Spleen (tissue), 11 donors: ENCODE results near the gene HHAT. TPM values are rescaled to one million over a fixed set of nuclear protein-coding genes. Genes with fewer than 3 reads are reported as not detected.

ENCODE experiments used
- DNase-seq: peaks from one replicate; pipeline ENCODE4 v3.0.0-alpha.2; 2020
- H3K27ac ChIP-seq, 8 donors: fragments of 200-600 bp; sonication (generic) in 7 of 8; 1 replicate in 4 of 8; 2 replicates in 4 of 8; pipeline versions ENCODE4 v1.5.0 to v1.8.0; 2016 to 2021; ENCODE audit warnings: inconsistent platforms in 4 of 8, mild to moderate bottlenecking in 4 of 8, moderate library complexity in 1 of 8
- H3K27me3 ChIP-seq, 7 donors: fragments of 200-600 bp; sonication (generic) in 6 of 7; replicated peaks in 1 of 7; 1 replicate in 4 of 7; 2 replicates in 3 of 7; pipeline versions ENCODE4 v1.5.0 to v1.8.0; 2016 to 2021; ENCODE audit warnings: inconsistent platforms in 3 of 7, mild to moderate bottlenecking in 1 of 7
- H3K36me3 ChIP-seq, 6 donors: fragments of 200-600 bp; sonication (generic) in 5 of 6; 1 replicate in 4 of 6; 2 replicates in 2 of 6; pipeline versions ENCODE4 v1.5.0 to v1.8.0; 2016 to 2021; ENCODE audit warnings: inconsistent platforms in 2 of 6
- H3K4me1 ChIP-seq, 6 donors: fragments of 200-600 bp; sonication (generic) in 5 of 6; 1 replicate in 3 of 6; 2 replicates in 3 of 6; pipeline versions ENCODE4 v1.5.0 to v1.8.0; 2016 to 2021; ENCODE audit warnings: inconsistent platforms in 3 of 6
- H3K4me3 ChIP-seq, 8 donors: fragments of 200-600 bp; sonication (generic) in 7 of 8; 1 replicate in 4 of 8; 2 replicates in 4 of 8; pipeline versions ENCODE4 v1.5.0 to v1.8.0; 2016 to 2021; ENCODE audit warnings: inconsistent platforms in 4 of 8, mild to moderate bottlenecking in 4 of 8, moderate library complexity in 2 of 8
- H3K9me3 ChIP-seq, 8 donors: fragments of 200-600 bp; sonication (generic) in 7 of 8; 1 replicate in 4 of 8; 2 replicates in 4 of 8; pipeline versions ENCODE4 v1.5.0 to v1.8.0; 2016 to 2021; ENCODE audit warnings: inconsistent platforms in 4 of 8
- POLR2A ChIP-seq, 3 donors: fragments of 450-650 bp; IDR thresholded peaks; one replicate each; pipeline ENCODE4 v1.5.1; 2017; ENCODE audit warnings: antibody characterized with exemption in 3 of 3, mild to moderate bottlenecking in 1 of 3
- POLR2AphosphoS5 ChIP-seq, 3 donors: sonication (generic); formaldehyde crosslinking; IDR thresholded peaks; one replicate each; pipeline ENCODE4 v1.5.1; 2017; ENCODE audit warnings: antibody characterized with exemption in 3 of 3
- WGBS, 5 donors: extraction: QIAGEN DNeasy Blood & Tissue Kit in 3 of 5; methylation state at CpG; one replicate each; pipeline versions ENCODE4 v1.1.5 to v1.1.7; 2013 to 2018; 5-methylcytosine and 5-hydroxymethylcytosine counted together
- intact Hi-C: fragments of 100-400 bp; cut with DNase I; formaldehyde crosslinking; loops from one replicate; pipeline ENCODE4 v1.15.0; 2023; ENCODE audit warnings: low total_unique reads
- polyA plus RNA-seq, 3 donors: library from polyadenylated mRNA; stranded (reverse); fragments of 200-250 nt; gene quantifications; one replicate each; pipeline ENCODE4 v1.2.1, GENCODE V29; 2013
- total RNA-seq, 7 donors: library from RNA; depleted of rRNA in 3 of 7; stranded (reverse); fragments of >200 nt in 3 of 7; fragmentation: NEBNext Ultra II Directional in 4 of 7; extraction: Animal tissue kit (Norgen Biotek cat#: 25700) in 4 of 7; gene quantifications; one replicate each; pipeline versions ENCODE4 v1.1.0 to v1.2.1, GENCODE V29; 2016 to 2021
- TF ChIP-seq, protein P1 (sequence below), 11 experiments: fragments of 200-600 bp in 7 of 11; fragments of 450-650 bp in 4 of 11; sonication (generic) in 4 of 11; IDR thresholded peaks in 8 of 11; conservative IDR thresholded peaks in 3 of 11; 1 replicate in 7 of 11; 2 replicates in 4 of 11; pipeline versions ENCODE4 v1.4.0 to v1.8.0; 2016 to 2021; ENCODE audit warnings: antibody characterized with exemption in 11 of 11, inconsistent platforms in 4 of 11, mild to moderate bottlenecking in 1 of 11
- donor health status: healthy with polysubstance abuse.
- donor health status: DM: no; HTN: no; CAD: no; lungs with moderate emphysema.
- donor health status: DM: no; HTN: no; CAD: no.
- donor health status: Bipolar disorder and iron deficiency.
- donor health status: healthy.
- donor health status: DM: no; HTN: no; CAD: no.
- donor health status: DM: yes; HTN: yes; CAD: no.

Gene HHAT
- total and polyA plus RNA-seq, 10 donors, result 1.3 to 8.8 (median 4.7) TPM

DNA sequence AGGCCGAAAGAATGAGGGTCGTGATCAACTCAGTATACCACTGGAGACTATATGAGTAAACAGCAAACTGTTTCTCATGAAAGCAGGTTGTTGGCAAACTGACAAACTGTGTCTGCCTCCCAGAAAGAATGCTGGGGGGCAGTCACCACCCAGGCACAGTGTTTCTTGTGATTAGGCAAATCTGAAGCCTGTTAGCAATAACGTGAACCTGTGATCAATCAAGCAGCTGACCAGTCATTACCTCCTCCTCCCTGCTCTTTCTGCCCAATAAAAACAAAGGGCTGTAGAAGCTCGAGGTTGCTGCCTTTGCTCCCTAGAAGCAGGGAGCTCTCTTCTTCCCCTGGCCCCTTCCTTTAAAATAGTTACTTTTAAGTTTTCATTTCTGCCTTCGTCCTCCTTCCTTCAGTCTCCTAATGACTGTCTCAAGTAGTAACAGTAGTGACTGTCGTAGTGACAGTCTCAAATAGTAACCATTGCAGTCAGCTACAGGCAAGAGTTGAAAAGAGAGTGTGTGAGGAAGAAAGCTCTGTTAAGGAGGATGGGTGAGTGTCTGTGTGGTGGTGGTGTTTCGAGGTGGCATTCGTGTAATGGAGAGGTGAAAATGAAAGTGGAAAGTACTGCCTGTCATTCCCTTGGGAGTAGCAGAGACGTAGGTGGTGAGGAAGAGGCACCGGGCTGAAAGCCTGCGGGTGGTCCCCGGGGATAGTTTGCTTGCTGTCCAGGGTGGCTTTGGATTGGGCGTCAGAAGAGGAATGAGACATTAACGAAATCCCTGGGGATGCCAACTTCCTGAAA, 14.5 kb downstream of the HHAT start:
- H3K27ac ChIP-seq, result peak overlapping the region in 6 of 8 donors; percentile 52 to 76 (median 64)
- WGBS, 5 donors, result 26 to 50% (median 31%) methylated on average over 14 of the region's 14 CpGs
- H3K27me3 ChIP-seq, result no peaks in the 10 kb centered on the region
- intact Hi-C loops, result no loop called here
- peak overlapping the region; percentile 13 to 68 (median 36) for H3K4me3 ChIP-seq
- H3K4me1 ChIP-seq, result peaks cover 5 to 46% (median 30%) of the 10 kb centered on the region in 6 donors
- no peaks in the 10 kb centered on the region for H3K9me3 ChIP-seq
- TF ChIP-seq, protein P1, sequence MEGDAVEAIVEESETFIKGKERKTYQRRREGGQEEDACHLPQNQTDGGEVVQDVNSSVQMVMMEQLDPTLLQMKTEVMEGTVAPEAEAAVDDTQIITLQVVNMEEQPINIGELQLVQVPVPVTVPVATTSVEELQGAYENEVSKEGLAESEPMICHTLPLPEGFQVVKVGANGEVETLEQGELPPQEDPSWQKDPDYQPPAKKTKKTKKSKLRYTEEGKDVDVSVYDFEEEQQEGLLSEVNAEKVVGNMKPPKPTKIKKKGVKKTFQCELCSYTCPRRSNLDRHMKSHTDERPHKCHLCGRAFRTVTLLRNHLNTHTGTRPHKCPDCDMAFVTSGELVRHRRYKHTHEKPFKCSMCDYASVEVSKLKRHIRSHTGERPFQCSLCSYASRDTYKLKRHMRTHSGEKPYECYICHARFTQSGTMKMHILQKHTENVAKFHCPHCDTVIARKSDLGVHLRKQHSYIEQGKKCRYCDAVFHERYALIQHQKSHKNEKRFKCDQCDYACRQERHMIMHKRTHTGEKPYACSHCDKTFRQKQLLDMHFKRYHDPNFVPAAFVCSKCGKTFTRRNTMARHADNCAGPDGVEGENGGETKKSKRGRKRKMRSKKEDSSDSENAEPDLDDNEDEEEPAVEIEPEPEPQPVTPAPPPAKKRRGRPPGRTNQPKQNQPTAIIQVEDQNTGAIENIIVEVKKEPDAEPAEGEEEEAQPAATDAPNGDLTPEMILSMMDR (IDR thresholded peaks at IDR 0.05 in 8 of 11, conservative IDR thresholded peaks at IDR 0.05 in 3 of 11), result no peak
- peak in 1 of 3 donors; percentile 27 for TF ChIP-seq POLR2A (IDR thresholded peaks at IDR 0.05)
- peak in 2 of 3 donors; percentile 58 to 62 for TF ChIP-seq POLR2AphosphoS5 (IDR thresholded peaks at IDR 0.05)
- H3K36me3 ChIP-seq, result no peaks in the 10 kb centered on the region
- no peak for DNase-seq

DNA sequence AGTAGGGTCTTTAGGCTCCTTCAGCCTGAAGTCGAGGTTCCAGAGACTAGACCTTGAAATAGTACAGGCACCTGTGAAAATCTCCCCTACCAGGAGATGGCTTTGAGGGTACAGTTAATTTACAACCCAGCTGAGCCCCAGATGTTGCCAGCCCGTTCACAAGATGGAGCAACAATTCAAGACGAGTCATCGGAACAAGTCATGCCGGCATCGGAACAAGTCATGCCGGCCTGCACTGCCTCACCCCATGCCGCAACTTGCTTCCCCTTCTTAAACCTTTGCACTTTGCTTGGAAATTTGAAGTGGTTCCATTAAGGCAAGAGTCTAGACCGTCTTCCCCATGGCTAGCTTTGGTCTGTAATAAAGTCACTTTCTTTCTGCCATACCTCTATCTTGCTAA, 16.0 kb downstream of the HHAT start:
- TF ChIP-seq POLR2AphosphoS5 (IDR thresholded peaks at IDR 0.05) (no peak), POLR2A (IDR thresholded peaks at IDR 0.05) (no peak)
- TF ChIP-seq, protein P1 (IDR thresholded peaks at IDR 0.05 in 8 of 11, conservative IDR thresholded peaks at IDR 0.05 in 3 of 11), result no peak

DNA sequence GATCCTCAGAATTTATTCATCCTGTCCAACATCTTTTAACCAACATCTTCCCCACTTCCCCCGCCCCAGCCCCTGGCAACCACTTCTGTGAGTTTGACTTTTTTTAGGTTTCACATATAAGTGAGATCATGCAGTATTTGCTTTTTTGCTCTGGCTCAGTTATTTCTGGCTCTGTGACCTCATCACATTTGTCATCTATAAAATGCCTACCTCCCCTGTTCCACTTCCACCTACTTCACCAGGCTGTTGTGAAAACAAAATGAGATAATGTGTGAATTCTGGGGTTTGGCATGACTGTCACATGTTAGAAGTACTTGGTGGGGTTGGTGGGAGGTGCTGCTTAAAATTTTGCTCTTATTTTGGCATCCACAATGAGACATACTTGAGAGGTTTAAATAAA, 18.4 kb downstream of the HHAT start:
- Histone ChIP-seq H3K4me3 (no peak overlapping the region), H3K27me3 (no peaks in the 10 kb centered on the region), H3K4me1 (peaks cover 5 to 26% (median 18%) of the 10 kb centered on the region in 6 donors), H3K9me3 (no peaks in the 10 kb centered on the region), H3K27ac (no peak overlapping the region), H3K36me3 (peaks cover 0 to 2% (median 0%) of the 10 kb centered on the region in 6 donors)
- TF ChIP-seq POLR2AphosphoS5 (IDR thresholded peaks at IDR 0.05) (no peak), POLR2A (IDR thresholded peaks at IDR 0.05) (no peak)
- TF ChIP-seq, protein P1 (IDR thresholded peaks at IDR 0.05 in 8 of 11, conservative IDR thresholded peaks at IDR 0.05 in 3 of 11), result no peak
- 77 to 89% (median 84%) methylated on average over 1 of the region's 1 CpG for WGBS, 5 donors
- DNase-seq, result no peak
- intact Hi-C loops, result no loop called here

More for the DNA sequence above, 16.0 kb downstream of the HHAT start:
- Histone ChIP-seq H3K4me3 (no peak overlapping the region), H3K27ac (no peak overlapping the region), H3K36me3 (no peaks in the 10 kb centered on the region), H3K9me3 (no peaks in the 10 kb centered on the region), H3K4me1 (peaks cover 5 to 46% (median 30%) of the 10 kb centered on the region in 6 donors), H3K27me3 (no peaks in the 10 kb centered on the region)
- WGBS, 5 donors, result 59 to 89% (median 77%) methylated on average over 7 to 9 of the region's 9 CpGs
- no peak for DNase-seq
- intact Hi-C loops, result no loop called here

DNA sequence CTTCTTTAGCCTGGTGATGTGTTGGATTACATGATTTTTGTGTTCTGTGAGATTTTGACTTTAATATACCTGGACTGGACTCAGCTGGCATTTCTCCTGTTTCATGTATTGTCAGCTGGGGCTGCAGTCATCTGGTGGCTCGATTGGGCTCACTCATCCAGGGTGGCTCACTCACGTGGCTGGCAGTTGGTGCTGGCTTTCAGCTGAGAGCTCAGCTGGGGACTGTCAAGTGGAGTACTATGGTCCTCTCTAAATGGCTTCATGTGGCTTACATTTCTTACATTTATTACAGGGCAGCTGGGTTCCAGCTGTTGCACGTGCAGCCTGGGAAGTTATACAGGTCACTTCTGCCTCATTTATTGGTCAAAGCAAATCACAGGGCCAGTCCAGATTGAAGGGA, 22.8 kb downstream of the HHAT start:
- Histone ChIP-seq H3K27ac (no peak overlapping the region), H3K36me3 (peaks cover 0 to 2% (median 0%) of the 10 kb centered on the region in 6 donors), H3K9me3 (no peaks in the 10 kb centered on the region), H3K4me1 (no peaks in the 10 kb centered on the region), H3K4me3 (no peak overlapping the region), H3K27me3 (no peaks in the 10 kb centered on the region)
- no peak for DNase-seq
- 66 to 88% (median 78%) methylated on average over 3 of the region's 3 CpGs for WGBS, 5 donors
- no peak for TF ChIP-seq POLR2AphosphoS5 (IDR thresholded peaks at IDR 0.05)
- TF ChIP-seq, protein P1 (IDR thresholded peaks at IDR 0.05 in 8 of 11, conservative IDR thresholded peaks at IDR 0.05 in 3 of 11), result no peak
- no peak for TF ChIP-seq POLR2A (IDR thresholded peaks at IDR 0.05)
- intact Hi-C loops, result no loop called here
